Hepatocyte (in vitro differentiated cells): Measurements from ENCODE around the gene ZFHX3. TPM values are rescaled to one million over a fixed set of nuclear protein-coding genes. Genes with fewer than 3 reads are reported as not detected.

ENCODE experiments used
- DNase-seq: peaks from one replicate; pipeline ENCODE4 v3.0.0-alpha.2; 2016; ENCODE audit warnings: low spot score
- H2AFZ ChIP-seq: fragments of 200-600 bp; sonication (generic); 2 replicates; pipeline ENCODE4 v1.6.0; 2016; ENCODE audit warnings: antibody characterized with exemption, mild to moderate bottlenecking
- H3K27ac ChIP-seq: fragments of 200-600 bp; sonication (generic); 2 replicates; pipeline ENCODE4 v1.5.1; 2016; ENCODE audit warnings: mild to moderate bottlenecking
- H3K27me3 ChIP-seq: fragments of 200-600 bp; sonication (generic); 2 replicates; pipeline ENCODE4 v1.6.1; 2016
- H3K36me3 ChIP-seq: fragments of 200-600 bp; sonication (generic); replicated peaks from 2 replicates; pipeline ENCODE4 v1.5.1; 2016; ENCODE audit warnings: low read depth; ENCODE audit not compliant: insufficient read depth
- H3K4me1 ChIP-seq: fragments of 200-600 bp; sonication (generic); 2 replicates; pipeline ENCODE4 v1.5.1; 2016; ENCODE audit warnings: mild to moderate bottlenecking, moderate library complexity; ENCODE audit not compliant: insufficient read depth
- H3K4me2 ChIP-seq: fragments of 200-600 bp; sonication (generic); 2 replicates; pipeline ENCODE4 v1.6.0; 2016
- H3K4me3 ChIP-seq: fragments of 200-600 bp; sonication (generic); 2 replicates; pipeline ENCODE4 v1.5.1; 2016; ENCODE audit warnings: mild to moderate bottlenecking
- H3K79me2 ChIP-seq: fragments of 200-600 bp; sonication (generic); 2 replicates; pipeline ENCODE4 v1.6.0; 2017; ENCODE audit warnings: mild to moderate bottlenecking
- H3K9me2 ChIP-seq: fragments of 200-600 bp; sonication (generic); replicated peaks from 2 replicates; pipeline ENCODE4 v1.6.0; 2017; ENCODE audit warnings: mild to moderate bottlenecking; ENCODE audit not compliant: insufficient read depth
- H3K9me3 ChIP-seq: fragments of 200-600 bp; sonication (generic); 2 replicates; pipeline ENCODE4 v1.5.1; 2016; ENCODE audit warnings: low read depth, mild to moderate bottlenecking
- H4K20me1 ChIP-seq: fragments of 200-600 bp; sonication (generic); 2 replicates; pipeline ENCODE4 v1.6.0; 2016; ENCODE audit warnings: mild to moderate bottlenecking; ENCODE audit not compliant: insufficient read depth, poor library complexity, severe bottlenecking
- EZH2 ChIP-seq: fragments of 200-600 bp; sonication (generic); IDR thresholded peaks from 2 replicates; pipeline ENCODE4 v1.6.1; 2016; ENCODE audit warnings: antibody characterized with exemption, mild to moderate bottlenecking, borderline replicate concordance
- EZH2phosphoT487 ChIP-seq: fragments of 200-600 bp; sonication (generic); IDR thresholded peaks from one replicate; pipeline ENCODE4 v1.6.1; 2018; ENCODE audit warnings: antibody characterized with exemption, mild to moderate bottlenecking, low read depth, moderate library complexity; ENCODE audit not compliant: unreplicated experiment, severe bottlenecking
- WGBS: methylation state at CpG from one replicate; pipeline ENCODE4 v1.1.6; 2016; ENCODE audit warnings: low lambda C conversion rate; ENCODE audit errors: missing lambda C conversion rate; 5-methylcytosine and 5-hydroxymethylcytosine counted together
- polyA plus RNA-seq: library from polyadenylated mRNA; unstranded; fragments of >200 nt; fragmentation: Nextera tagmentation; extraction: Ambion mirVana; gene quantifications from 2 replicates; pipeline ENCODE4 v1.2.1, GENCODE V29; 2016
- total RNA-seq: library from RNA; depleted of rRNA; stranded (reverse); fragments of >200 nt; gene quantifications from 2 replicates; pipeline ENCODE4 v1.2.3, GENCODE V29; 2014
- TF ChIP-seq, protein P1 (sequence below): fragments of 200-600 bp; sonication (generic); IDR thresholded peaks from 2 replicates; pipeline ENCODE4 v1.5.1; 2016; ENCODE audit warnings: antibody characterized with exemption, mild to moderate bottlenecking; ENCODE audit not compliant: poor library complexity

Gene ZFHX3
- total and polyA plus RNA-seq, 2 experiments from 2014 or later = 6.4 to 11.6 TPM

DNA sequence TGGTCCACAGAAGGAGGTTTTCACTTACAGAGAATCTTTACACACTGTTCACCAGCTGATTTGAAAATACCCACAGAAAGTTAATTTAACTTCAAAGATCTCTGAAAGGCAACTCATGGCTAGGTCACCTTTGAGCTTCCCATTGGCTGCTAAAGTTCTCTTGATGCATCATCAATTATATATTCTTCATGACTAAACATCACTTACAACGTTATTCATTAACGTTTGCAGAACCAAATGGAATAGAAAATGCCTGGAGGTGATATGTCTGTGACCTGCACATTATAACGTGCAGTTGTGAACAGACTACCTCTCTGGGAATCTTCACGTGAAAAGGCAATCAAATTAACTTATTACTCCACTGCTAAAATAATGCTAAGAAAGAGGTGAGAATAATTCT lies 238.5 kb downstream of the ZFHX3 start:
- Histone ChIP-seq H2AFZ (no peak overlapping the region), H3K36me3 (no peaks in the 10 kb centered on the region), H3K4me3 (no peak overlapping the region), H3K27me3 (no peaks in the 10 kb centered on the region), H3K4me2 (no peak overlapping the region), H3K79me2 (no peaks in the 10 kb centered on the region), H3K9me3 (no peaks in the 10 kb centered on the region), H3K27ac (no peak overlapping the region), H3K9me2 (no peaks in the 10 kb centered on the region), H4K20me1 (no peaks in the 10 kb centered on the region), H3K4me1 (no peaks in the 10 kb centered on the region)
- WGBS = 89% methylated on average over 4 of the region's 4 CpGs
- no peak for TF ChIP-seq EZH2phosphoT487
- TF ChIP-seq, protein P1, sequence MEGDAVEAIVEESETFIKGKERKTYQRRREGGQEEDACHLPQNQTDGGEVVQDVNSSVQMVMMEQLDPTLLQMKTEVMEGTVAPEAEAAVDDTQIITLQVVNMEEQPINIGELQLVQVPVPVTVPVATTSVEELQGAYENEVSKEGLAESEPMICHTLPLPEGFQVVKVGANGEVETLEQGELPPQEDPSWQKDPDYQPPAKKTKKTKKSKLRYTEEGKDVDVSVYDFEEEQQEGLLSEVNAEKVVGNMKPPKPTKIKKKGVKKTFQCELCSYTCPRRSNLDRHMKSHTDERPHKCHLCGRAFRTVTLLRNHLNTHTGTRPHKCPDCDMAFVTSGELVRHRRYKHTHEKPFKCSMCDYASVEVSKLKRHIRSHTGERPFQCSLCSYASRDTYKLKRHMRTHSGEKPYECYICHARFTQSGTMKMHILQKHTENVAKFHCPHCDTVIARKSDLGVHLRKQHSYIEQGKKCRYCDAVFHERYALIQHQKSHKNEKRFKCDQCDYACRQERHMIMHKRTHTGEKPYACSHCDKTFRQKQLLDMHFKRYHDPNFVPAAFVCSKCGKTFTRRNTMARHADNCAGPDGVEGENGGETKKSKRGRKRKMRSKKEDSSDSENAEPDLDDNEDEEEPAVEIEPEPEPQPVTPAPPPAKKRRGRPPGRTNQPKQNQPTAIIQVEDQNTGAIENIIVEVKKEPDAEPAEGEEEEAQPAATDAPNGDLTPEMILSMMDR = no peak
- no peak for TF ChIP-seq EZH2
- DNase-seq = no peak

DNA sequence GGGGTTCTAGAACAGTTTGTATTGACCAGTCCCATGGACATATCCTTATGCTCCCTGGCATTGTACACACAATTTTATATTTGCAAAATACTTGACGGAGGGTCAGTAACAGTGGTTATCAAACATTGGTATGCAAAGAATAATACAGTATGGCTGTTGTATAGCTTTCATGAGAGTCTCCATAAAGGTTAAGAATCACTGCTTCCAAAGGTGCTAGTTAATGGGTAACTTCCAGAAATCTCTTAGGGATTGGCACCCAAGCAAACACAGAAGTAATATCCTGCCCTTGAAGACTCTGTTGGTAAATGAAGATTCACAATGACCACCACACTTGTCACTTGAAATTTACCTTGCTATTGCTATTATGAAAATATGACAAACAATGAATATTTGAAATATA lies 239.2 kb downstream of the ZFHX3 start:
- Histone ChIP-seq H3K27me3 (no peaks in the 10 kb centered on the region), H3K36me3 (no peaks in the 10 kb centered on the region), H2AFZ (no peak overlapping the region), H3K9me2 (no peaks in the 10 kb centered on the region), H4K20me1 (no peaks in the 10 kb centered on the region), H3K27ac (no peak overlapping the region), H3K4me1 (no peaks in the 10 kb centered on the region), H3K4me3 (no peak overlapping the region), H3K9me3 (no peaks in the 10 kb centered on the region), H3K79me2 (no peaks in the 10 kb centered on the region), H3K4me2 (no peak overlapping the region)
- TF ChIP-seq, protein P1 = no peak
- TF ChIP-seq EZH2 = no peak
- no peak for TF ChIP-seq EZH2phosphoT487
- WGBS = 58% methylated on average over 1 of the region's 1 CpG
- no peak for DNase-seq

DNA sequence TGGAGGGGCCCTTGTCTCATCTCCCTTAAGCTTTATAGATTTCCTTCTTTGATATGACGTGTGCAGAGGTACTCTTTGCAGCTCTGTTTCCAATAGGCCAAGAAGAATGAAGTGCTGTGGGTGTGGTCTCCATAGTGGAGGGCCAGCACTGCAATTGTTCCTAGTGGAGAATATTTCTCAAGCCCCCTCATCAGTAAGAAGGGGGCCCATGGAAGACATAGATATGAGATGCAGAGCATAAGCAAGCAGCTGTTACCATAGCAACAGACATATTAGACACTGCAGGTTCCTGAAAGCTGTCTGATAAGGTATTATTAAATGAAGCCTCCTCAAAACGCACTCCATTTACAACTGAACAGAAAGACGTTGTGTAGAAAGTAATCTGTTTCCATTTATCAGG lies 240.7 kb downstream of the ZFHX3 start:
- Histone ChIP-seq H4K20me1 (no peaks in the 10 kb centered on the region), H3K4me3 (no peak overlapping the region), H3K79me2 (no peaks in the 10 kb centered on the region), H3K4me1 (no peaks in the 10 kb centered on the region), H3K4me2 (no peak overlapping the region), H3K27me3 (no peaks in the 10 kb centered on the region), H3K36me3 (no peaks in the 10 kb centered on the region), H2AFZ (no peak overlapping the region), H3K9me3 (no peaks in the 10 kb centered on the region), H3K27ac (no peak overlapping the region), H3K9me2 (no peaks in the 10 kb centered on the region)
- TF ChIP-seq, protein P1 = no peak
- 56% methylated on average over 3 of the region's 3 CpGs for WGBS
- no peak for DNase-seq

DNA sequence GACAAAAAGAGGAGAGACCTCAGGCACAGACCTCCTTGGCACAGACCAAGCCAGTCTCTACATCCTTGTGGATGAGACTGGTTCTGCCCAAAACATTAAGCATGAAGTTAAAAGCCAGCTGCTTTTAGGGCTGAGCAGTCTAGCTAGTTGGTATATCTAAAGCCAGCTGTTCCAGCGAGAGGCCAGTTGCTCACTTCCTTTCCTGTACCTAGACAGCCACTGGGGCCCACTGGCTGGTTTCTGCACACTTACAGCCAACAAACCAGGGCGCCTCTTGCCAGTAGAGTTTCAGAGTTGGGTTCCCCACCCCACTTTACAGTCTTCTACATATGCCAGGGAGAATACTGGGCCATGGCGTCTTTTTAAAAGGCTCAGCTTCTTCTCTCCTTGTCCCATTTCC lies 242.4 kb downstream of the ZFHX3 start:
- Histone ChIP-seq H3K9me2 (no peaks in the 10 kb centered on the region), H3K4me2 (no peak overlapping the region), H3K4me1 (no peaks in the 10 kb centered on the region), H2AFZ (no peak overlapping the region), H3K79me2 (no peaks in the 10 kb centered on the region), H3K9me3 (no peaks in the 10 kb centered on the region), H3K36me3 (no peaks in the 10 kb centered on the region), H3K27ac (no peak overlapping the region), H3K4me3 (no peak overlapping the region), H4K20me1 (no peaks in the 10 kb centered on the region), H3K27me3 (no peaks in the 10 kb centered on the region)
- WGBS = 92% methylated on average over 3 of the region's 3 CpGs
- no peak for DNase-seq
- TF ChIP-seq EZH2 (no peak), EZH2phosphoT487 (no peak)
- TF ChIP-seq, protein P1 = no peak
